ENCODE measurements around the gene RBM14. TPM values are rescaled to one million over a fixed set of nuclear protein-coding genes. Genes with fewer than 3 reads are reported as not detected.
A peak's percentile ranks its signal among the peaks of the same experiment; 100 is the strongest.

RBM14 gene
- total RNA-seq, 4 donors from 2014 or later = 56.7 to 91.4 (median 74.6) TPM

GRCh38 chr11:66625752-66626149 is 9.3 kb downstream of the RBM14 start:
- Histone ChIP-seq H3K36me3 (peaks cover 0 to 78% (median 0%) of the 10 kb centered on the region in 3 donors), H3K4me3 (no peak overlapping the region), H3K27me3 (no peaks in the 10 kb centered on the region), H3K4me1 (peaks cover 0 to 34% (median 7%) of the 10 kb centered on the region in 4 donors), H3K9me3 (no peaks in the 10 kb centered on the region), H3K27ac (no peak overlapping the region)
- DNase-seq = no peak
- TF ChIP-seq POLR2A (IDR thresholded peaks at IDR 0.05) = no peak
- TF ChIP-seq, protein P1, sequence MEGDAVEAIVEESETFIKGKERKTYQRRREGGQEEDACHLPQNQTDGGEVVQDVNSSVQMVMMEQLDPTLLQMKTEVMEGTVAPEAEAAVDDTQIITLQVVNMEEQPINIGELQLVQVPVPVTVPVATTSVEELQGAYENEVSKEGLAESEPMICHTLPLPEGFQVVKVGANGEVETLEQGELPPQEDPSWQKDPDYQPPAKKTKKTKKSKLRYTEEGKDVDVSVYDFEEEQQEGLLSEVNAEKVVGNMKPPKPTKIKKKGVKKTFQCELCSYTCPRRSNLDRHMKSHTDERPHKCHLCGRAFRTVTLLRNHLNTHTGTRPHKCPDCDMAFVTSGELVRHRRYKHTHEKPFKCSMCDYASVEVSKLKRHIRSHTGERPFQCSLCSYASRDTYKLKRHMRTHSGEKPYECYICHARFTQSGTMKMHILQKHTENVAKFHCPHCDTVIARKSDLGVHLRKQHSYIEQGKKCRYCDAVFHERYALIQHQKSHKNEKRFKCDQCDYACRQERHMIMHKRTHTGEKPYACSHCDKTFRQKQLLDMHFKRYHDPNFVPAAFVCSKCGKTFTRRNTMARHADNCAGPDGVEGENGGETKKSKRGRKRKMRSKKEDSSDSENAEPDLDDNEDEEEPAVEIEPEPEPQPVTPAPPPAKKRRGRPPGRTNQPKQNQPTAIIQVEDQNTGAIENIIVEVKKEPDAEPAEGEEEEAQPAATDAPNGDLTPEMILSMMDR (IDR thresholded peaks at IDR 0.05) = no peak

- Histone ChIP-seq H3K9me3 (no peaks in the 10 kb centered on the region), H3K27ac (no peak overlapping the region), H3K4me3 (no peak overlapping the region), H3K4me1 (peaks cover 0 to 28% (median 5%) of the 10 kb centered on the region in 4 donors), H3K36me3 (peaks cover 0 to 78% (median 0%) of the 10 kb centered on the region in 3 donors), H3K27me3 (no peaks in the 10 kb centered on the region)
- TF ChIP-seq POLR2A (IDR thresholded peaks at IDR 0.05) = no peak
- TF ChIP-seq, protein P1 (IDR thresholded peaks at IDR 0.05) = no peak
- DNase-seq = no peak
Observed at GRCh38 chr11:66626382-66626781, 10.0 kb downstream of the RBM14 start.

GRCh38 chr11:66626926-66627325 is 10.5 kb downstream of the RBM14 start:
- peaks cover 0 to 76% (median 0%) of the 10 kb centered on the region in 3 donors for H3K36me3 ChIP-seq

GRCh38 chr11:66628061-66628603 is 11.7 kb downstream of the RBM14 start:
- Histone ChIP-seq H3K4me1 (peaks cover 0 to 10% (median under 1%) of the 10 kb centered on the region in 4 donors), H3K27me3 (no peaks in the 10 kb centered on the region), H3K27ac (no peak overlapping the region), H3K36me3 (peaks cover 0 to 73% (median 0%) of the 10 kb centered on the region in 3 donors), H3K9me3 (no peaks in the 10 kb centered on the region), H3K4me3 (no peak overlapping the region)
- no peak for TF ChIP-seq POLR2A (IDR thresholded peaks at IDR 0.05)
- TF ChIP-seq, protein P1 (IDR thresholded peaks at IDR 0.05) = no peak
- no peak for DNase-seq

More at GRCh38 chr11:66626926-66627325, 10.5 kb downstream of the RBM14 start:
- Histone ChIP-seq H3K9me3 (no peaks in the 10 kb centered on the region), H3K4me1 (peaks cover 0 to 22% (median 5%) of the 10 kb centered on the region in 4 donors), H3K27me3 (no peaks in the 10 kb centered on the region), H3K27ac (no peak overlapping the region), H3K4me3 (no peak overlapping the region)
- DNase-seq = peak in 1 of 3 donors; percentile 41
- TF ChIP-seq, protein P1 (IDR thresholded peaks at IDR 0.05) = no peak
- TF ChIP-seq POLR2A (IDR thresholded peaks at IDR 0.05) = no peak

DNA sequence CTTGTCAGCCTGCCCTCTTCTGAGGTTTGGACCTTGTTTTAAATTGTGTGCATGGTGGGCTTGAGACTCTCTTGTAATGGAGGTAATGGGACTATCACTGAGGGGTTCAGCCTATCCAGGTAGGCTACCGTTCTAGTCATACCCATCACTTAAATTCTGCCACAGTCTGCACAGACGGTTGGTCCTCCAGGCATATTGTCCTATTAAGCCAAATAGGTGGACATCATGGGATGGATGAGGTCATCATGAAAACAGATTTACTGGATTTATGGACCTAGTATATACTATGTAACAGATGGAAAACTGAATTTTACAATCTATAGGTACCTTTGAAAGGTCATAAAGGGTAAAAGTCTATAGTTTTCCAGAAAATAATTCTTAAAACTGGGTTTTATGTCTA is 12.9 kb downstream of the RBM14 start:
- TF ChIP-seq, protein P1 (IDR thresholded peaks at IDR 0.05) = no peak
- no peak for TF ChIP-seq POLR2A (IDR thresholded peaks at IDR 0.05)
- Histone ChIP-seq H3K27ac (no peak overlapping the region), H3K27me3 (no peaks in the 10 kb centered on the region), H3K9me3 (no peaks in the 10 kb centered on the region), H3K36me3 (peaks cover 0 to 69% (median 0%) of the 10 kb centered on the region in 3 donors), H3K4me1 (no peaks in the 10 kb centered on the region), H3K4me3 (no peak overlapping the region)
- no peak for DNase-seq

Data from Peyer's patch (tissue), 4 donors.